Endodermal cell (in vitro differentiated cells): ENCODE data around the gene RAB4A. TPM values are rescaled to one million over a fixed set of nuclear protein-coding genes. Genes with fewer than 3 reads are reported as not detected.

ENCODE experiments used
- DNase-seq: peaks from one replicate; pipeline ENCODE4 v3.0.0-alpha.2; 2017
- H3K27ac ChIP-seq: 2 replicates; pipeline ENCODE4 v1.5.1; 2013; ENCODE audit warnings: mild to moderate bottlenecking, low read depth, low read length, moderate library complexity
- H3K27me3 ChIP-seq: 2 replicates; pipeline ENCODE4 v1.6.1; 2013; ENCODE audit warnings: mild to moderate bottlenecking, low read length, moderate library complexity; ENCODE audit not compliant: insufficient read depth, control insufficient read depth, poor library complexity, severe bottlenecking
- H3K36me3 ChIP-seq: 2 replicates; pipeline ENCODE4 v1.7.0; 2013; ENCODE audit warnings: mild to moderate bottlenecking, low read length, moderate library complexity; ENCODE audit not compliant: control insufficient read depth, insufficient read depth
- H3K4me1 ChIP-seq: one replicate; pipeline ENCODE4 v1.7.0; 2013; ENCODE audit warnings: low read length; ENCODE audit not compliant: control insufficient read depth, insufficient read depth
- H3K4me3 ChIP-seq: 2 replicates; pipeline ENCODE4 v1.5.1; 2013; ENCODE audit warnings: mild to moderate bottlenecking, low read length, moderate library complexity
- H3K9ac ChIP-seq: 2 replicates; pipeline ENCODE4 v1.6.1; 2013; ENCODE audit warnings: mild to moderate bottlenecking, low read length, moderate library complexity; ENCODE audit not compliant: poor library complexity, severe bottlenecking; ENCODE audit errors: extremely low read depth
- H3K9me3 ChIP-seq: 2 replicates; pipeline ENCODE4 v1.6.1; 2013; ENCODE audit warnings: mild to moderate bottlenecking, low read length, moderate library complexity; ENCODE audit not compliant: control insufficient read depth
- H3K27ac Mint-ChIP-seq: 2 replicates; pipeline ENCODE4 v1.8.0; 2020; ENCODE audit warnings: mixed read lengths
- H3K27me3 Mint-ChIP-seq: 2 replicates; pipeline ENCODE4 v1.8.0; 2021; ENCODE audit warnings: mild to moderate bottlenecking, mixed read lengths; ENCODE audit not compliant: insufficient read depth
- H3K36me3 Mint-ChIP-seq: 2 replicates; pipeline ENCODE4 v1.8.0; 2020; ENCODE audit warnings: low read depth, mixed read lengths
- H3K4me1 Mint-ChIP-seq: 2 replicates; pipeline ENCODE4 v1.8.0; 2020; ENCODE audit warnings: mixed read lengths
- H3K4me3 Mint-ChIP-seq: 2 replicates; pipeline ENCODE4 v1.8.0; 2020; ENCODE audit warnings: mild to moderate bottlenecking, moderate library complexity, mixed read lengths
- H3K9me3 Mint-ChIP-seq: 2 replicates; pipeline ENCODE4 v1.8.0; 2020; ENCODE audit warnings: mild to moderate bottlenecking, mixed read lengths
- WGBS, 2 experiments: methylation state at CpG; one replicate each; pipeline versions ENCODE4 v1.1.5 to v1.1.7; 2013; ENCODE audit warnings: missing lambda C conversion rate in 2 of 2, mixed read lengths in 1 of 2; ENCODE audit not compliant: insufficient coverage in 1 of 2, insufficient read length in 1 of 2; 5-methylcytosine and 5-hydroxymethylcytosine counted together
- total RNA-seq, 2 donors: library from RNA; stranded (reverse); fragmentation: NEBNext Ultra II Directional in 1 of 2; extraction: Animal tissue kit (Norgen Biotek cat#: 25700) in 1 of 2; gene quantifications; 2 replicates in 1 of 2; 3 replicates in 1 of 2; pipeline ENCODE4 v1.2.1, GENCODE V29; 2021
- TF ChIP-seq, protein P1 (sequence below): fragments of 200-600 bp; sonication (generic); conservative IDR thresholded peaks from 2 replicates; pipeline ENCODE4 v1.5.0; 2021; ENCODE audit warnings: antibody characterized with exemption, mild to moderate bottlenecking

RAB4A gene
- total RNA-seq, 2 donors from 2014 or later = 46.2 to 48.9 TPM

DNA sequence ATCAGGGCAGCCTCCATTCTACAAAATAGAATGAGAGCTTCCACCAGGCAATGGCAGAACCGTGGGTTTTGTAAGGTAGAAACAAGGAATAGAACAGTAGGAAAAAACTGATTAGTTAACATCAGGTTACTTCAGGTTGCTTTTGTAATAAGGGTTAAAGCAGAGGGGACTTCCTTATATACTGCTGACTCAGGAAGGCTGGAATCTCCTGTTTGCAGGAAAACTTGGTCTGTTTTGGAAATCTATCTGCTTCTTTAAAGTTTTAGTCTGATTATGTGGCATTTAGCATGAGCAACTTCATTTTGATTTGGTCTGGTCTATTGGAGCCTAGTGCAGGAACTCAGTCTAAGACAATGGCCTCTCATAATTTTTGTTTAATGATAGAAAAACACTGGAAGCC is 32.7 kb upstream of the RAB4A start:
- no peak overlapping the region for H3K9ac ChIP-seq
- no peaks in the 10 kb centered on the region for H3K27me3 ChIP-seq
- no peak for DNase-seq
- no peak overlapping the region for H3K4me3 ChIP-seq
- TF ChIP-seq, protein P1, sequence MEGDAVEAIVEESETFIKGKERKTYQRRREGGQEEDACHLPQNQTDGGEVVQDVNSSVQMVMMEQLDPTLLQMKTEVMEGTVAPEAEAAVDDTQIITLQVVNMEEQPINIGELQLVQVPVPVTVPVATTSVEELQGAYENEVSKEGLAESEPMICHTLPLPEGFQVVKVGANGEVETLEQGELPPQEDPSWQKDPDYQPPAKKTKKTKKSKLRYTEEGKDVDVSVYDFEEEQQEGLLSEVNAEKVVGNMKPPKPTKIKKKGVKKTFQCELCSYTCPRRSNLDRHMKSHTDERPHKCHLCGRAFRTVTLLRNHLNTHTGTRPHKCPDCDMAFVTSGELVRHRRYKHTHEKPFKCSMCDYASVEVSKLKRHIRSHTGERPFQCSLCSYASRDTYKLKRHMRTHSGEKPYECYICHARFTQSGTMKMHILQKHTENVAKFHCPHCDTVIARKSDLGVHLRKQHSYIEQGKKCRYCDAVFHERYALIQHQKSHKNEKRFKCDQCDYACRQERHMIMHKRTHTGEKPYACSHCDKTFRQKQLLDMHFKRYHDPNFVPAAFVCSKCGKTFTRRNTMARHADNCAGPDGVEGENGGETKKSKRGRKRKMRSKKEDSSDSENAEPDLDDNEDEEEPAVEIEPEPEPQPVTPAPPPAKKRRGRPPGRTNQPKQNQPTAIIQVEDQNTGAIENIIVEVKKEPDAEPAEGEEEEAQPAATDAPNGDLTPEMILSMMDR = no peak
- 77% methylated on average over 1 of the region's 1 CpG; no CpG with 5 or more reads in 1 of the 2 experiments for WGBS, 2 experiments
- H3K9me3 ChIP-seq = no peaks in the 10 kb centered on the region
- H3K4me1 ChIP-seq = peaks cover 3% of the 10 kb centered on the region
- Mint-ChIP-seq H3K4me3 (no peak overlapping the region), H3K27ac (no peak overlapping the region), H3K4me1 (peaks cover 15% of the 10 kb centered on the region), H3K27me3 (no peaks in the 10 kb centered on the region), H3K36me3 (peaks cover 2% of the 10 kb centered on the region), H3K9me3 (peaks cover 10% of the 10 kb centered on the region)
- no peak overlapping the region for H3K27ac ChIP-seq
- H3K36me3 ChIP-seq = no peaks in the 10 kb centered on the region

DNA sequence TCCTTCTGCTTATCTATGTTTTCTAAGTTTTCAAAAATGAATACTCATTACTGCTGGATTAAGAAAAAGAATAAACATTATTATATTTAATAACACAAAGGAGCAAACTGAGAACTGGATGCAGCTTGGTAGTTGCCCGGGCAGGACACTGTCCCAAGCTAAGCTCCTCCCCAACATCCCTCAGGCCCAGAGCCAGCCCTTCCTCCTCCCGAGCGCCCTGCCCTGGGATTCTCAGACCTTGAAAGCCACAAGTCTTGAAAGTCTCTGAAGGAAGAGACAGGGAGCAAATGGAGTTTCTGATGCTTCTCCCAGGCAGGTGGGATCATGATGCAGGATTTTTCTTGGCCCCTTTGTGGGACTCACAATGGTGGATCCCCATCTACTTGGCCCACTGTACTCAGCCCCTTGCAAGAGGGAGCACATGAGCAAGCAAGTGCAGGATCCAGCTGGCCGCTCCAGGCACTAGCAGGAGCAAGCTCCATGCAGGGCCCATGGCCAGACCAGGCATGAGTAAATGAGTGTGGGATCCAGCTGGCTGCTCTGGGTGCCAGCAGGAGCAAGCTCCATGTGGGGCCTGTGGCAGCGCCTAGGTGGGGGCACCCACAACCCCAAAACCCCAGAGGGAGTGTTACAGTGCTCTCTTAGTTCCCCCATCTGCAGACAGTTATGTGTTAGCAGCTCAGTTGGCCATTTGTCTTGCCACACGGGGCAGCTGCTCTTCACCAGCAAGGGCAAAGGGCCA is 32.1 kb upstream of the RAB4A start:
- no peak overlapping the region for H3K27ac ChIP-seq
- H3K36me3 Mint-ChIP-seq = peaks cover 2% of the 10 kb centered on the region
- no peaks in the 10 kb centered on the region for H3K36me3 ChIP-seq
- no peaks in the 10 kb centered on the region for H3K27me3 ChIP-seq
- DNase-seq = no peak
- no peak overlapping the region for H3K4me3 ChIP-seq
- 94 to 100% methylated on average over 3 to 6 of the region's 6 CpGs for WGBS, 2 experiments
- no peaks in the 10 kb centered on the region for H3K27me3 Mint-ChIP-seq
- H3K4me3 Mint-ChIP-seq = no peak overlapping the region
- H3K4me1 ChIP-seq = peaks cover 3% of the 10 kb centered on the region
- peaks cover 3% of the 10 kb centered on the region for H3K9me3 ChIP-seq
- no peak overlapping the region for H3K27ac Mint-ChIP-seq
- peaks cover 12% of the 10 kb centered on the region for H3K4me1 Mint-ChIP-seq
- TF ChIP-seq, protein P1 = no peak
- H3K9ac ChIP-seq = no peak overlapping the region
- peaks cover 16% of the 10 kb centered on the region for H3K9me3 Mint-ChIP-seq

DNA sequence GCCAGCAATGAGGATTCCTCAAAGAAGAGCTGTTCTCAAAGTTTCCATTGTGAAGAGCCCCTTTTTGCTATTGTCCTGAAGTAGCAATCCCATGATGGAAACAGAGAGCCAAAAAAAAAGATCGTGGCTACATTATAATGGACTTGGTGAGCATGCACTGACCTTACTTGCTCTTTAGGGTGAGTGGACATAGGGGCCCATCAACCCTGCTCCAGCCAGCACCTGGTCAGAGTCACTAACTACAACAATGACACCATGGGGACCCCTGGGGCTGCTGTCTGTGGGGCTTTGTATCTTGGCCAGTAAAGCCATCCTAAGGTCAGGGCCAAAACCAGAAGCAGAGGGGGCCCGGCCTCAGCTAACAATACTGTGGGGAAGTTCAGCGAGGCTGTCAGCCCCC is 30.4 kb upstream of the RAB4A start:
- Histone ChIP-seq H3K27me3 (no peaks in the 10 kb centered on the region), H3K9me3 (peaks cover 7% of the 10 kb centered on the region), H3K9ac (no peak overlapping the region), H3K4me3 (no peak overlapping the region), H3K27ac (no peak overlapping the region), H3K36me3 (no peaks in the 10 kb centered on the region), H3K4me1 (no peaks in the 10 kb centered on the region)
- Mint-ChIP-seq H3K27me3 (no peaks in the 10 kb centered on the region), H3K9me3 (peaks cover 24% of the 10 kb centered on the region), H3K27ac (no peak overlapping the region), H3K4me1 (no peaks in the 10 kb centered on the region), H3K4me3 (no peak overlapping the region), H3K36me3 (peaks cover 2% of the 10 kb centered on the region)
- WGBS, 2 experiments = 79 to 100% methylated on average over 1 to 3 of the region's 3 CpGs
- TF ChIP-seq, protein P1 = no peak
- peak; percentile 41 for DNase-seq
